Transverse colon (tissue), 4 donors: Measurements from ENCODE around the gene ACTR3.

Experiments
- CTCF ChIP-seq, 5 experiments: fragments of 200-600 bp in 3 of 5; fragments of 450-650 bp in 2 of 5; sonication (generic) in 3 of 5; IDR thresholded peaks; 1 replicate in 2 of 5; 2 replicates in 3 of 5; pipeline ENCODE4 v1.5.1; 2016 to 2017; ENCODE audit warnings: antibody characterized with exemption in 5 of 5, inconsistent platforms in 3 of 5, mild to moderate bottlenecking in 2 of 5, moderate library complexity in 1 of 5
- EP300 ChIP-seq: sonication (generic); formaldehyde crosslinking; IDR thresholded peaks from one replicate; pipeline ENCODE4 v1.6.1; 2017; ENCODE audit warnings: antibody characterized with exemption, low read depth
- POLR2A ChIP-seq: fragments of 450-650 bp; IDR thresholded peaks from one replicate; pipeline ENCODE4 v1.6.1; 2016; ENCODE audit warnings: antibody characterized with exemption, mild to moderate bottlenecking, moderate library complexity
- POLR2AphosphoS5 ChIP-seq, 3 donors: sonication (generic); formaldehyde crosslinking; IDR thresholded peaks; one replicate each; pipeline ENCODE4 v1.6.1; 2016; ENCODE audit warnings: antibody characterized with exemption in 3 of 3

GRCh38 chr2:113922335-113922734, 32.4 kb downstream of the ACTR3 start:
- TF ChIP-seq CTCF (IDR thresholded peaks at IDR 0.05) (no peak), EP300 (no peak), POLR2A (no peak), POLR2AphosphoS5 (IDR thresholded peaks at IDR 0.05) (no peak)
